Kidney epithelial cell (primary cell): ENCODE results near the gene ZNF827. TPM values are rescaled to one million over a fixed set of nuclear protein-coding genes. Genes with fewer than 3 reads are reported as not detected.

ENCODE experiments used
- DNase-seq: peaks from one replicate; pipeline ENCODE4 v3.0.0-alpha.2; 2010; ENCODE audit warnings: low read depth
- H3K27me3 ChIP-seq: 2 replicates; pipeline ENCODE4 v1.6.0; 2011; ENCODE audit warnings: low read length; ENCODE audit not compliant: control insufficient read depth, insufficient read depth
- H3K36me3 ChIP-seq: 2 replicates; pipeline ENCODE4 v1.5.1; 2011; ENCODE audit warnings: low read length; ENCODE audit not compliant: control insufficient read depth, insufficient read depth
- H3K4me3 ChIP-seq: 2 replicates; pipeline ENCODE4 v1.5.1; 2011; ENCODE audit warnings: low read depth, mild to moderate bottlenecking, control low read depth, low read length
- total RNA-seq: library from RNA; depleted of rRNA; stranded (reverse); fragments of >200 nt; gene quantifications from 2 replicates; pipeline ENCODE4 v1.2.3, GENCODE V29; 2015
- TF ChIP-seq, protein P1 (sequence below): IDR thresholded peaks from 2 replicates; pipeline ENCODE4 v1.5.1; 2011; ENCODE audit warnings: mild to moderate bottlenecking, moderate library complexity, low read length, control low read depth, inconsistent platforms; ENCODE audit not compliant: insufficient read depth, poor library complexity, severe bottlenecking

ZNF827 gene
- total RNA-seq, 1 donor from 2014 or later, result 14.0 TPM

DNA sequence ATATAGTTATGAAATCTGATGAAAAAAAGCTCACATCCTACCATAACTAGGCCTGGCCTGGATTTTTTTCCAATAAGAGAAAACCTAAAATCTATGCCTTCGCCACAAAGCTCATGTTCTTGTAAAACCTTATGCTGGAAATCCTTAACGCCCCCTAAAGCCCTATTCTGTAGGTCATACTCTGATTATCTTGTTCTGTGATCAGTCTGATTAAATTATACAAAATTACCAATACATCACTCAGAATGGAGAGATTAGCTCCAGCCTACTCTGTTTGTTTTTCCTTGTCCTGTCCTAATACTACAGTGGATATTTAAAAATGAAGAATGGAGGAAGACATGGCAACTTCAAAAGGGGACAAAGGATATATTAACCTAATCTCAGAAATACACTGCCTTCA lies 7.2 kb downstream of the ZNF827 start:
- TF ChIP-seq, protein P1, sequence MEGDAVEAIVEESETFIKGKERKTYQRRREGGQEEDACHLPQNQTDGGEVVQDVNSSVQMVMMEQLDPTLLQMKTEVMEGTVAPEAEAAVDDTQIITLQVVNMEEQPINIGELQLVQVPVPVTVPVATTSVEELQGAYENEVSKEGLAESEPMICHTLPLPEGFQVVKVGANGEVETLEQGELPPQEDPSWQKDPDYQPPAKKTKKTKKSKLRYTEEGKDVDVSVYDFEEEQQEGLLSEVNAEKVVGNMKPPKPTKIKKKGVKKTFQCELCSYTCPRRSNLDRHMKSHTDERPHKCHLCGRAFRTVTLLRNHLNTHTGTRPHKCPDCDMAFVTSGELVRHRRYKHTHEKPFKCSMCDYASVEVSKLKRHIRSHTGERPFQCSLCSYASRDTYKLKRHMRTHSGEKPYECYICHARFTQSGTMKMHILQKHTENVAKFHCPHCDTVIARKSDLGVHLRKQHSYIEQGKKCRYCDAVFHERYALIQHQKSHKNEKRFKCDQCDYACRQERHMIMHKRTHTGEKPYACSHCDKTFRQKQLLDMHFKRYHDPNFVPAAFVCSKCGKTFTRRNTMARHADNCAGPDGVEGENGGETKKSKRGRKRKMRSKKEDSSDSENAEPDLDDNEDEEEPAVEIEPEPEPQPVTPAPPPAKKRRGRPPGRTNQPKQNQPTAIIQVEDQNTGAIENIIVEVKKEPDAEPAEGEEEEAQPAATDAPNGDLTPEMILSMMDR, result no peak
- H3K4me3 ChIP-seq, result no peak overlapping the region

DNA sequence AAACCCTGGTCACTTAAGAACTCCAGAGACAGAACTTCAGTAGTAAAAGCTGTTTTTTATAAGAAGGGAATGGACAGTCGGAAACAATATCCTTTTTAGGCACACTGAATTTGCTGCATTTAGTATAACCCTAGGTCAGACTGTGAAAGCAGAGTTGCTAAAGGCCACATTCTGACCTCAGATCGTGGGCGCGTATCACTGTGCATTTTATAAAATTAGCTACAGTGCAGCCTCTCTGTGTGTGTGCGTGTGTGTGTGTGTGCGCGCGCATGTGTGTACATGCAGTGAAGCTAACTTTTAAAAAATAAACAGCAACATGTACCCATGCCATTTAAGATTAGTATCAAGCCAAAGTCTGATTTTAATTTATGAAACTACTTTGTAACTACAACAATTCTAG lies 8.0 kb downstream of the ZNF827 start:
- no peak for DNase-seq
- H3K36me3 ChIP-seq, result no peaks in the 10 kb centered on the region
- no peak overlapping the region for H3K4me3 ChIP-seq
- TF ChIP-seq, protein P1, result no peak
- no peaks in the 10 kb centered on the region for H3K27me3 ChIP-seq

More for the DNA sequence above, 7.2 kb downstream of the ZNF827 start:
- DNase-seq, result no peak
- no peaks in the 10 kb centered on the region for H3K27me3 ChIP-seq
- no peaks in the 10 kb centered on the region for H3K36me3 ChIP-seq

DNA sequence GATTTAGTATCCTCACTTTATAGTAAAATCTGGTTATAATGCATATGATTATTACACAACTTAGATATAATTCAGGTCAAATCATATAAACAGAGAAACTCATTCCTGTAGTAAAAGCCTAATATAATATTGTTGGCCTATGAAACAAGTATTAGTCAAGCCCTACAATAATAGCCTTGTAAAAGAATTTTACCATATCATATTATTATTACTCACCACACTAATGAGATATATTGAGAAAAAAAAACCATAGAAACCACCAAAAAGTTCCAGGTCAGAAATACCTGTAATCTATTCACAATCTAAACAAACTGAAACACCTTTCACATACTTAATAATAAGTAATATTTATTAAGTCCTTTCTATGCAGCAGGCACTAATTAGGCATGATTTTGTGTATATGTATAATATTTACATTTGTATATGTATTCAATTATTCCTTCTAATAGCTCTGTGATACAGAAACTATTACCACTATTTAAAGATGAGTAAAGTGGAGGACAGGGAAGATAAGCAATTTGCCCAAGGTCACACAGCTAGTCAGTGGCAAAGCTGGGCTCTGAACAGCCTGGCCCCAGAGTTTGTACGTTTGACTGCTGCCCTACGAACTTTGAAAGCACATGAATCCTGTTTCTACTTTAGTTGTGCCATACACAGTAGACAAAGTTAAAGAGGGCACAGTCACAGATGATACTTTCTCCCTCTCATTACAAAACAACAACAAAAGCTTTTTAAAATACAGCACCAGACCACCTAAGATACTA lies 9.0 kb downstream of the ZNF827 start:
- no peak overlapping the region for H3K4me3 ChIP-seq
- H3K36me3 ChIP-seq, result no peaks in the 10 kb centered on the region
- no peaks in the 10 kb centered on the region for H3K27me3 ChIP-seq
- TF ChIP-seq, protein P1, result no peak
- DNase-seq, result no peak

DNA sequence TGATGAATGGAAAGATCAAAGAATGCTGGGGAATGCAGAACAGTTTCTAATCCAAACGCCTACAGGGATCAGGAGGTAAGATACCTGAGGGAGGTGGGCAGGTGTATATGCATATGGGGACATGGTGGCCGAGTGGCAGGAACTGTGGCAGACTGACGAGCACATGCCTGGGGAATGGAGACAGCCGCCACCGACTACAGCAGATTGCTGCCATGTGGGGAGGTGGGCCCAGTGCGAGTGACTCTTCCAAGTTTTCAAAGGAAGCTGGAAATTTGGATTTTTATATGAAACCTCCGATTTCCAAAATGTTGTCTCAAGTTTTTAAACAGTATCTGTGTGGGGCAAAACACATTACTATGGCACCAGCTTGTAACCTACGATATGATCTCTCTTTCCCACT lies 9.9 kb downstream of the ZNF827 start:
- DNase-seq, result no peak
- TF ChIP-seq, protein P1, result no peak
- Histone ChIP-seq H3K27me3 (no peaks in the 10 kb centered on the region), H3K4me3 (no peak overlapping the region), H3K36me3 (no peaks in the 10 kb centered on the region)

DNA sequence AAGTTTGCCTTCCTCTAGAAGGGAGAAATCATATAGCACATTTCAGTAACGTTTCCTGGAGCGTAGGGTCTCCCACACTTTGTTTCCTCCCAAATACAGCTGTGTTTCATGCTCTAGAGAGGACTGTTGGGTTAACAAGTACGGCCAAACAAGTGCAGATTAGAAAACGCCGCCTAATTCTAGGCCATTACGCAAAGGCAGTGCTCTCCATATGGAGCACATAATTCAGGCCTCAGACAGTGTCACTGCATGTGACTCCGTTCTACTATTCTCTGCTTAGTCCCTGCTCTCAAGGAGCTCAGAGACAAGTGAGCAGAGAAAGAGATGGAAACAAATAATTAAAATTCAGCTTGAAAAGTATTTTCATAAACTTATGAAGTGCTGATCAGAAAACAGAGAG lies 11.6 kb downstream of the ZNF827 start:
- no peak for DNase-seq
- TF ChIP-seq, protein P1, result no peak
- H3K4me3 ChIP-seq, result no peak overlapping the region
- H3K27me3 ChIP-seq, result no peaks in the 10 kb centered on the region
- no peaks in the 10 kb centered on the region for H3K36me3 ChIP-seq

DNA sequence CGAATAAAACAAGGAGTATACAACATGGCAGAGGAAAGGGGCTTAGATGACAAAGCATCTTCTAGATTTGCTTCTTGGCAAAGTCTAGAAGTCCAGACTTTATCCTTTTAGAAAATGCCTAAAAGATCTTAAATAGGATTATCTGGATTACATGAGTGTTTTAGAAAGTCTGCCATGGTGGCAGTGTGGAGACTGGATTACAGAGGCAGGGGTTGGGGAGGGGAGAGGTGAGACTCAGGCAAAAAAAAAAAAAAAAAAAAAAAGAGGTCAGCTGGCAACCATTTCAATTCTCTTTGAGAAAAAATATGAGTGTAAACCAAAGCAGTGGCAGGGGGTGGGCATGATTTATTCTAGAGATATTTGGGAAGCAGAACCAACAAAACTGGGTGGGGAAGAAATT lies 17.4 kb downstream of the ZNF827 start:
- Histone ChIP-seq H3K4me3 (no peak overlapping the region), H3K27me3 (no peaks in the 10 kb centered on the region), H3K36me3 (no peaks in the 10 kb centered on the region)
- no peak for DNase-seq
- TF ChIP-seq, protein P1, result no peak
